GM18907 (cell line): ENCODE results near the gene CCDC187.

Experiments
- ATAC-seq: cut with Tn5 transposase; IDR thresholded peaks from one replicate; pipeline ENCODE4 v1.9.1; 2021; ENCODE audit warnings: mild to moderate bottlenecking, moderate library complexity; ENCODE audit not compliant: unreplicated experiment

Gene CCDC187

DNA sequence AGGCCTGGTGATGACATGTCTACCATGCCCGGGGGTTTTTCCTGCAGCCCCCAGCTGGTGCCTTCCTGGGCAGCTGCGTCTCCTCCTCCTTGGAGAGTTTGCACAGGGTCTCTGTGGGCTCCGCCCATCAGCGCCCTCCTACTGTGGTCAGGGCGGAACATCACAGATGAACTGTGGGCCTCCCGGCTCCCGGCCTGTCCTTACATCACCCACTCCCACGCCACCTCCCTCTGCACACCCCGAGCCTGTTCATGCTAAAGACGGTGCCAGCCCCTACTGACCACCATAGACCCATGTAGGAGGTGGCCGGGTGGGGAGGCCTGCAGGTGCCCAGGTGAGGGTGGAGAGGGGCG, 36.0 kb upstream of the CCDC187 start:
- no peak for ATAC-seq

DNA sequence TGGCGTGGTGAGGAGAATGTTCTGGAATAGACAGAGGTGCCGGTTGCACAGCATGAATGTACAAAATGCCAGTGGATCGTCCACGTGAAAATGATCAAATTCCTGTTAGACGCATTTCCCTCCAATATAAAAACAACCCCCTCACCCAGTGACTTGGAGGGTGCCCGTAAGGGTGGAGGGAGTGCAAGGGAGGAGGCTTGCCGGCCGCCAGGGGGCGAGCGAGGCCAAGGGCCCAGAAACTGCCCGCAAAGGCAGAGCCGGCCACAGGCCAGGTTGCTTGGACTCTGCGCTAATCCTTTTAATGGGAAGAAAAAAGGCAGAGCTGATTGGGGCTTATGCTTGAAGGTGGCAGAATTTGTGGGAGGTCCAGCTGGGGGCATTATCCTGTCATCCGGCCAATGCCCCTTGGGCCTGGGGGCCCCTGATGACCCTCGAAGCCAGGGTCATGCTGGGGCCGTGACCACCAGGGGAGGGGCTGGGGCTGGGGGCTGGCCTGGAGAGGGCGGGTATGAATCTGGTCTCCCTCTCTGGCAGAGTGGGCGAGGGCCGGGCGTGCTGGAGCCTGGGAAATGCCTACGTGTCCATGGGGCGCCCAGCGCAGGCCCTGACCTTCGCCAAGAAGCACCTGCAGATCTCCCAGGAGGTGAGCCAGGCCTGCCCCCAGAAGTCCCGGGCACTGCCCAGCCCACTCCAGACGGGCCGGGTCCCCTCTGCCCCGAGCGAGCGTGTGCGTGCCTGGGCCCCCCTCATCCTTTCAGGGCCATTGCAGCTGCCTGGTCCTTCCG, 35.5 kb upstream of the CCDC187 start:
- no peak for ATAC-seq

DNA sequence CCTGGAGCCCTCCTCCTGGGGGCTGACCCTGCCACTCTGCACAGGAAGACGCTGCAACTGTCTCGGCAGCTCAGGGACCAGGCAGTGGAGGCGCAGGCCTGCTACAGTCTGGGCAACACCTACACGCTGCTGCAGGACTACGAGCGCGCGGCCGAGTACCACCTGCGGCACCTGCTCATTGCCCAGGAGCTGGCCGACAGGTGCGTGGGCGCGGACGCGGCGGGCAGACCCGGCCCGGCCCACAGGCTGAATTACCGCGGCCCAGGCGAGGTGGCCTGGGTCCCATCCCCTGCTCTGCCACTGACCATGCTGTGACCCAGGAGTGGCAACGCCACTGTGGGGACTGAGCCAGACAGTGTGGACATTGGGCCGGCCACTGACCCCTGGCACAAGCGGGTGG, 34.6 kb upstream of the CCDC187 start:
- no peak for ATAC-seq

DNA sequence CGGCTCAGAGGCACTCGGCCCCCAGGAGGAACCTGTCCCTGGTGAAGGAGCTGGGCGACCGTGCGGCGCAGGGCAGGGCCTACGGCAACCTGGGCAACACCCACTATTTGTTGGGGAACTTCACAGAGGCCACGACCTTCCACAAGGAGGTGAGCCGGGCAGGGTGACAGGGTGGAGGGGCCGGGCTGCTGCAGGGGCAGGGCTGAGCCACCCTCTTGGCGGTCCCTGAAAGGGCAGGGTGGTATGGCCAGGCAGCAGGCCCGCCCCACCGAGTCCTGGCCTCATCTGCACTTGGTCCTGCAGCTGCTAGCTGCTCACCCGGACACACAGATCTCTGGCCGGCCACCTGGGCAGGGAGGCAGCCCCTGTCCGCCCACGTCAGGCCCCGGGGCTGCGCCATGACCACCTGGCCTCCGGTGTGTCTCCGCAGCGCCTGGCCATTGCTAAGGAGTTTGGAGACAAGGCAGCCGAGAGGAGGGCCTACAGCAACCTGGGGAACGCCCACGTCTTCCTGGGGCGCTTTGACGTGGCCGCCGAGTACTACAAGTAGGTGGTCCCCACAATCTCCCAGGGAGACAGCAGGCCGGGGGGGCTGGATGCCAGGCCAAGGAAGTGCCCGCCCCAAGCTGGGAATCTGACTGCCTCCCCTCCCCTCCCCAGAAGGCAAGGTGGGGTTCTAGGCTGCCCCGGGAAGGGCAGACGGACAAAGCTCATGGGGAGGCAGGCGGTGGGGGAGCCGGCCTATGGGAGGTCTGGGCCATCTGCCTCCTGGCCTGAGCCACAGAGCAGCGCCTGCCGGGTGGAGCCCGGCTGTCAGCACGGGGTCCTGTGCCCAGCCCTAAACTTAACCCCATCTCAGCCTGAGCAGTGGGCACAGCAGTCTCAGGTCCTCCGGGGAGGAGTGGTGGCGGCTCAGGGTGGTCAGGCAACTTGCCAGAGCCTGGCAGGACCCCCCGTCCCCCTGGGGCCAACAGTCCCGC, 33.8 kb upstream of the CCDC187 start:
- no peak for ATAC-seq

DNA sequence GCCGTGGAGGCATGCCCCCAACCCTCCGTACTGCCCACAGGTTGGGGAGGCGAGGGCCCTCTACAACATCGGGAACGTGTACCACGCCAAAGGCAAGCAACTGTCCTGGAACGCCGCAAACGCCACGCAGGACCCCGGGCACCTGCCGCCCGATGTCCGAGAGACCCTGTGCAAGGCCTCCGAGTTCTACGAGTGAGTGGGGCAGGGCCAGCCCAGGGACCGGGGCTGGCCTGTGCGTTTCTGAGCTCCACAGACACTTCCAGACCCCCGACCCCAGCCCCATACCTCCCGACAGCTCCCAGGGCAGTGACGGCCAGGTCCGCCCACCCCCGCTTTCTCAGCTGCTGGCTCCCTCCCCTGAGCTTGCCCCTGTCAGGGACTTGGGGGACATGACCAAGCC, 33.0 kb upstream of the CCDC187 start:
- no peak for ATAC-seq

DNA sequence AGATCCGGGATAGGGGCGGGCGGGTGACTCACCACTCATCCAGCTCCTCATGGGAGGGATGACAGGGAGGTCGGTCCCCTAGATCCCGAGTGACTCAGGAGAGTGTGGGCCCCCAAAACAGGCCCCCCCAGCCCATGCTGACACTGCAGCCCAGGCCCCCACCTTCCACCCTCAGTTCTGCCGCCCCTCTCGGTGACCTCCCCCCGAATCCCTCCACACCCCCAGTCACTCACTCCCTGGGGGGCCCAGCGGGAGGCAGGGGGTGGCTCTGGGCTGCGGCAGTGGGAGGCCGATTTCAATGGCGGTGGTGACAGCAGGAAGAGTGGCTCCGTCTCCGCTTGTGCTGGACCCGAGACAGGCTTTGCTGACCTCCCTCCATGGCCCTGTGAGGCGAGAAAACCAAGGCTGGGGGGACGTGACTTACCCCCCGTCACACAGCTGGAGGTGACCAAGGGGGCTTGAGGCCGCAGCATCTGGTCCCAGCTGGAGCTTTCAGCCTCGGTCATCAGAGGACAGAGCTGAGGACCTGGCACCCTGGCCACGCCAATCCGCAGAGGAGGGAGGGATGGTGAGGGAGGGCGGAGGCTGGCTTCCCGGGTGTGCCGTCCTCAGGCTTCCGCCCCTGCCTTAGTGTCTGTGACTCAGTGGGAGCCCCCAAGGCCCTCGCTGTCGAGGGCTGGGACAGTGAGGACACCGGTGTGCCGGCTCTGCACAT, 32.4 kb upstream of the CCDC187 start:
- no peak for ATAC-seq

DNA sequence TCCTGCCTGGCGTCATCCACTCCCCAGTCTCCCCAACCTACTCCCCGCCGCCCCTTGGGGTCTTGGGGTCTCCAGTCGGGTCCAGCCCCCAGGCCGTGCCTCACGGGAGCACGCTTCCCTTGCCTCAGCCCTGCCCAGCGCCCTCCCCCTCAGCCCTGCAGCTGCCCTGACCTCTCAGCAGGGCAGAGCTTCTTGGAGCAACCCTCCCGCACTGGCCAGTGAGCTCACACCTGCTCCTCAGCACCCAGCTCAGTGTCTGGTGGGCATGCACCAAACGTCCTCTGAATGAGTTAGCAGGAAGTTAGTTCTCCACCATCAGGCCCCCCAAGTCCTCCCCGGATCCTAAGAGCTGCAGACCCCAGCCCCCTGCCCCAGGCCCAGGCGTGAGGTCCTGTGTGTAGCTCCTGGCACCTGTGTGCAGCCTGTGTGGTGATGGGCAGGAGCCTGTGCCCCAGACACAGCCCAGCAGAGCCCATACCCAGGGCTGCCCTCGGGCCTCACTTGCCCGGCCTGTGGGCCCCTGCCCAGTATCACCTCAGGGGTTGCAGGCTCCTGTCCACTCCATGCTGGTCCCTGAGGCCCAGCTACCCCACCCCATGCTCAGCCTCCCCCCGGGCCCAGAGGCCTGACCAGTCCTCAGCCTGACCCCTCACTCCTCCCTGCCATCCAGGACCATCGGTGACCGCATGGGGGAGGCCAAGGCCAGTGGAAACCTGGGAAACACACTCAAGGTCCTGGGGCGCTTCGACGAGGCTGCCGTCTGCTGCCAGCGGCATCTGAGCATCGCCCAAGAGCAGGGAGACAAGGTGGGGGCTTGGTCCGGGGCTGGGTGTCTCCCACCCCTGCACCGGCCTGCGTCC, 31.6 kb upstream of the CCDC187 start:
- ATAC-seq, result no peak

DNA sequence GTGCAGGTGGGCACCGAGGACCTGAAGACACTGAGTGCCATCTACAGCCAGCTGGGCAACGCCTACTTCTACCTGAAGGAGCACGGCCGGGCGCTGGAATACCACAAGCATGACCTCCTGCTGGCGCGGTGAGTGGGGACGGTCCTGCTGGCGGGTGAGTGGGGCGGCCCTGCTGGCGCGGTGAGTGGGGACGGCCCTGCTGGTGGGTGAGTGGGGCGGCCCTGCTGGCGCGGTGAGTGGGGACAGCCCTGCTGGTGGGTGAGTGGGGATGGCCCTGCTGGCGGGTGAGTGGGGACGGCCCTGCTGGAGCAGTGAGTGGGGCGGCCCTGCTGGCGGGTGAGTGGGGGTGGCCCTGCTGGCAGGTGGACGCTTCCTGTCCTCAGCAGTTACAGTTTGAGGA, 30.6 kb upstream of the CCDC187 start:
- no peak for ATAC-seq

DNA sequence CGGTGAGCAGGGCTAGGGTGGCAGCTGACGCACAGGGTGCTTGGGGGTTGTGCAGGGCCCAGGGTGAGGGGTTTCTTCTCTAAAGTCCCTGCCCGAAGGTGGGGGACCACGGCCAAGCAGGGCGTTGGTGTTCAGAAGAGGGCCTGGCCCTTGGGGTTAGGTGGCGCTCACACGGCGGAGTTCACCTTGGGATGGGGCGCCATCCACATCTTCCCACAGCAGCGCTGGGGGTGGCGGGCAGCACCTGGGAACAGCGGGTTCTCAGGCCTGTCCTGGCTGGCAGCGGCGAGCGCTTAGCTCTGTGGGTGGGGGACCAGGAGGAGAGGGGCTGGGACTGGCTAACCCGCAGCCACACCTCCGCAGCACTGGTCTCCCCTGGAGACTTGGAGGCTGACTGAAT, 29.6 kb upstream of the CCDC187 start:
- ATAC-seq, result no peak

DNA sequence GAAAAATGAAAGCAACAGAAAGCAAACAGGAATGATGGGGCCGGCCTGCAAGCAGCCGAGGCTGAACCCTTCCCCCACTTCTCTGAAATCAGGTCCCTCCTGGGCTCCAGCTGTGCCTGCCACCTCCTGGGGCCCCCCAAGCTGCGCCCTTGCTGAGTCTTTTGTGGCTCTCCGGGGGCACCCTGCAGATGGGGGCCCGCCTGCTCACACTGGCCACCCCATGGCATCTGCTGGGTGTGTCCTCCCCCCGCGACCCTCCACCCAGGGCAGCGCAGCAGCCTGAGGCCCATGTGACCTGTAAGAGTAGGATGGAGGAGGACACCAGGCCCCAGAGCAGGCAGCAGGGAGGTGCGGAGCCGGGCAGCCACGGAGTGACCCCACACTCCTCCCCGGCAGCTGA, 29.2 kb upstream of the CCDC187 start:
- ATAC-seq, result no peak

DNA sequence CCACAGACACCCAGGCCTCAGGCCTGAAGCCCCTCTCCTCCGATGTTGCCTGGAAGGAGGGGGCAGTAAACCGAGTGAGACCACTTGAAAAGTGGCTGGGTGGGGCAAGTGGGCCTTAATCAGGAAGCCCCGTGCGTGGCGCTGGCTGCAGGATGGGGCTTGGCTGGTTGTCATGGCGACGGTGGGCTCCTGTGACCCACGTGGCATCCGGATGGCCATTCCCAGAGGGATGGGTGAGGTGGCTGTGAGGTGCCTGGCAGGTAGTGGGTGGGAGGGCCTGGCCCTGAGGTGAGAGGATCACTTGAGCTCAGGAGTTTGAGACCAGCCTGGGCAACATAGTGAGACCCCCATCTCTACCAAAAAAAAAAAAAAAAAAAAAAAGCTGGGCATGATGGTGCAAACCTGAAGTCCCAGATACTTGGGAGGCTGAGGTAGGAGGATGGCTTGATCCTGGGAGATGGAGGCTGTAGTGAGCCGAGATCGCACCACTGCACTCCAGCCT, 28.6 kb upstream of the CCDC187 start:
- ATAC-seq, result no peak

DNA sequence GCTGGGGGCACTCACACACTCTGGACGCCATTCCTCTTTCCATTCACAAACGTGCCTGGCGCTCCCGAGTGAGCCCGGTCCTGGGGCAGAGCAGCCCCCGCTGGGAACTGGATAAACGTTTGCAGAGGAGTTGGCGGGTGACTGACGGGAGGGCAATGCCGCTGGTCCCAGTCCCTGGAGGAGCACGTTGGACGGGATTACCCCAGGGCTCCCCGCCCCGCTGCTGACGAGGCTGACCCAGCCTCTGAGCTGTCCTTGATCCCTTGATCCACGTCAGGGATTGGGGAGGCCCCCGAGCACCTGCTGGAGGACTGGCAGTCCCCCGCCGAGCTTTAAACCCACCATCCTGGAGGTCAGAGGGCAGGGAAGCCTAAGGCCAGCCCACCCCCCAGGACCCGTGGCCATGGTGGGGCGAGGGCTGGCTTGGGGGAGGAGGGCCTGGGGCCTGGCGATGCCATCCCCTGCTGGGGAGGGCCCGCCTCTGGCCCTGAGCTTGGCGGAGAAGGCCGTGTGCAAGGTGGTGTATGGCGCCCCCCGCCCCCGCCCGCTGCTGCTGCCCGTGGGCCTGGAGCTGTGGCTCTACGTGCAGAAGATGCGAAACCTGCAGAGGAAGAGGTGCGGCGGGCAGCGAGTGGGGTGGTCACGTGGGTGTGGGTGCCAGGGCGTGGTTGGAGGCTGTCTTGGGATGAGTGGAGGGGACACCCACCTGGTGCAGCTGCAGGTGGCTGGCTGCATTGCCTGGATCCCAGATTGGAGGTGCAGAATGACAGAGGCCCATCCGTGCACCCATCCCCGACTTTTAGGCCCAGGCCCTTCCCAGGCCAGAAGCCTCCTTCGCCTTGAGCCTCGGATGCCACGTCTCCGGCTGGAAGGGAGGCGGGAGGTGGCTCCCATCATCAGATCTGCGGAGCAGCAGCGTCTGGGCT, 27.9 kb upstream of the CCDC187 start:
- no peak for ATAC-seq

DNA sequence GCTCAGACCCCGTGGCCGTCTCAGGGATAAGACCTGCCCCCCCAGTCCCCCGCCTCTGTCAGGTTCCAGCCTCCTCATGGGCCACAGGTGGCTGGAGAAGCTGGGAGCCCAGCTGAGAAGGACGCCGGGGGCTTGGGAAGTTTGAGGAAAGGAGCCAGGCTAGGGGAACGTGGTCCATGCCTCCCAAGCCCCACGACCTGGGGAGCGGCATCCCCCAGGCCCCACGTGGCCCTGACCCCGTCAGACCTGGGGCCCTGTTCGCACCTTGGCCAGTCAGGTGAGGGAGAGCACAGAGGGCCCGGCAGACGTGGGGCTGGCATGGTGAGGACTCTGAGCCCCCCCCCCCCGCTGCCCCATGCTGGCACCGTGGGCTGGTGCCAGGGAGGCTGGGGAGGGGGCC, 27.1 kb upstream of the CCDC187 start:
- no peak for ATAC-seq

DNA sequence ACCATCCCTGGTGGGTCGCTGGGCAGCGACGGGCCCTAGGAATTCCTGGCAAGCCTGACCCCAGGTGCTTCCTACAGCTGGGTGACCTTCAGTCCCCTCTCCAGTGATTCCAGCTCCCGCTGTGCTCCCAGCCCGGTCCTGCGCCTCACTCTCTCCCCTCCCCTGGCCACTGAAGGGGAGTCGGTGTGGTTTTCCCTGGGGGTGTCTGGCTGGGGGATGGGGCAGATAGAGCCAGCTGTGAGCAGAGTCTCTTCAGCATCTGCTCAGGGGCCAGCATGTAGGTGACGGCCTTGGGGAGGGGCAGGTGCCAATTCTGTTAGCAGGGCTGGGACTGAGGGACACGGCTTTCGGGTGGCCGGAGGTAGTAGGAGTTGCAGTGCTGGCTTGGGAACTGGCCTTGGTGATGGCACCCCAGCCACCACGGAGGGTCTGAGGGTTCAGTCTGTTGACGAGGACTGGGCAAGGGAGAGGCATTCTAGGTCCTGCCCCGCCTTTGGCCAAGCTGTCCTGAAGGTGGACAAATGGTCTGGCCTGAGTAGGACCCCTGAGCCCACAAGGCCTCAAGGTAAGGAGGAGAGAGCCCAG, 26.6 kb upstream of the CCDC187 start:
- no peak for ATAC-seq

DNA sequence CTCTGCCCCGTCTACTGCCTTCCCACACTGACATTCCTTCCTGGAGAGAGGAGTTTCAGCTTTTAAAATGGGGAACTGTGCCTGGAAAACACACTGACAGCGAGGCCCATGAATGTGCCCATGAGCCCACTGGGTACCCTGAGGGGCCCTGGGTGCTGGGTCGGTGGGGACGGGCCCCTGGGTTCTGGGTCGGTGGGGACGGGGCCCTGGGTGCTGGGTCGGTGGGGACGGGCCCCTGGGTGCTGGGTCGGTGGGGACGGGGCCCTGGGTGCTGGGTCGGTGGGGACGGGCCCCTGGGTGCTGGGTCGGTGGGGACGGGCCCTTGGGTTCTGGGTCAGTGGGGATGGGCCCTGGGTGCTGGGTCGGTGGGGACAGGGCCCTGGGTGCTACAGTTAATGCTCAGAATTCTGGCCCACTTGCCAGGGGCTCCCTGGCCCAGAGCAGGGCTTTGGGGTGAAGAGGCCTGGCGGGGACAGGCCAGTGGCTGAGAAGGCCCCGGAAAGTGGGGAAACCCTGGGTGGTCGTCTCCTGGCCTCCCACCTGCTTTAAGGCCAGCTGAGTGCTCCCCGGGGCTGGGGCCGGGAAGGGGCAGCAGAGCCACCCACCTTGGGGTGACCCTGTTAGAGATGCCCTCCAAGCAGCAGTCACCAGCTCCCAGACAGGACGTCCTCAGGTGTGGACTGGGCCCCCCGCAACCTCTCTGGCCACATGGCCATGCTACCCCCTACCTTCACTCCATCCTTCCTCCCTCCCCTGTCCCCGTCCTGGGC, 25.9 kb upstream of the CCDC187 start:
- no peak for ATAC-seq

DNA sequence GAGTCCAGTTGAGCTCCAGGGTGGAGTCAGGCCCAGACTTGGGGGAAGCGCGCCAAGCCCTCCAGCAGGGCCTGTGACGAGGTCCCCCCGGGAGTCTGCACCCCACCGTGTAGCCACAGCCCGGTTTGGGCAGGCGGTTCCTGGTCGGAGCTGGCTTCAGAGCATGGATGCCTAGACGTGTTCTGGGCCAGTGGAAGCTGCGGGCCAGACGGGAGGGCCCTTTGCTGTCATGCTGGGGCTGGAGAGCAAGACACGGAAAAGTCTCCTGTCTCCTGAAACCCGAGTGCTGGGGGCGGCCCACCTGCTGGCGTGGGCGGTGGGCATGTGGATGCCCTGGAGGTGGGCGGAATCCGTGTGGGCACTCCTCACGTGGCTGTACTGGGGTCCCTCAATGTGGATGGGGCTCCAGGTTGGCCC, 25.3 kb upstream of the CCDC187 start:
- no peak for ATAC-seq

DNA sequence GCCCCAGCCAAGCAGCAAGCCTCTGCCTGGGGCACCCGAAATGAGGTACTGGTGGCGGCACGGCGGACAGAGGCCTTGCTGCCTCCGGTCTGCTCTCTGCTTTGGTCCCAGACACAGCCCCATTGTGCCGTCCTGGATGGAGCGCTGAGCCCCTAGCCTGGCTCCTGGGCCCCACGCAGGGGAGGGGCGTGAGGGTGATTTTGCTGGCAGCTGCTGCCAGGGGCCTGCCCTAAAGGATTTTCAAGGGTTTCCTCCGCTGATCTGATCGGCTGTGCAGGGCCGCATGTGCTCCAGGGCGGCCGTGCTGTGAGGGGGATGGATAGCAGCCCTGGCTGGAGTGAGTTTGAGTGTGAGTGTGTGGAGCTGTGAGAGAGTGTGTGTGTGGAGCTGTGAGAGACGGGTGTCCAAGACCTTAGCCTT, 24.7 kb upstream of the CCDC187 start:
- ATAC-seq, result no peak

DNA sequence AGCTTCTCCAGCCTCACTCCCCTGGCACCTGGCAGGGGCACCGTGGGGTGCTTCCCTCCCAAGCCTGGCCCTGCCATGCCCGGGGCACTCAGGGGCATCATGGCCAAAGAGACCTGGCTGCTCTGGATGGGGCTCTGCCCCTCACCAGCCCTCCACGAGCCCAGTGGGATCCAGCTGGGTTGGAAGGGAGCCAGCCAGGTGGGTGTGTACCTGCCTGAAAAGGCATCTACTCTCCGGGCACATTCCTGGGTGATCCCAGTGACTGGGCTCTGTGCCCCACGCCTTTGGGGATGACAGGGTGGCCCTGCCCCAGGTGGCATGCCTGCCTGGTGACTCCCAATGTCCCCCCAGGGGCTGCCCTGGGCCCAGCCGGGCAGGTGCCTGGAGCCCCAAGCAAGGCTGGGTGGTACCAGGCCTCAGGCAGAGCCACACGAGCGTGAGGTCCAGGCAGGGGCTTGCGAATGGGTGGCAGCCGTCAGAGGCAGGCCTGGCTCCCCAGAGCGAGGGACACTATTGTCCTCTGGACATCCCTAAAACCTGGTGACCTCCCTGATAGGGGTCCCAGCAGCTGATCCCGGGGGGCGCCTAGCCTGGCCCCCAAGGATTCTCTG, 24.2 kb upstream of the CCDC187 start:
- ATAC-seq, result no peak
